Lower lobe of right lung (tissue), 2 donors: Measurements from ENCODE around the gene STPG2. TPM values are rescaled to one million over a fixed set of nuclear protein-coding genes. Genes with fewer than 3 reads are reported as not detected.

Experiments used
- ATAC-seq, 2 donors: fragments of 200-7000 bp; cut with Tn5 transposase; one replicate each; pipeline ENCODE4 v1.9.1; 2020 to 2022; ENCODE audit warnings: mild to moderate bottlenecking in 2 of 2, moderate library complexity in 2 of 2
- DNase-seq: peaks from one replicate; pipeline ENCODE4 v3.0.0-alpha.2; 2020
- H3K27ac ChIP-seq: fragments of 200-600 bp; one replicate; pipeline ENCODE4 v1.8.0; 2022
- H3K27me3 ChIP-seq: fragments of 200-600 bp; one replicate; pipeline ENCODE4 v1.8.0; 2022; ENCODE audit warnings: low read depth
- H3K36me3 ChIP-seq: fragments of 200-600 bp; one replicate; pipeline ENCODE4 v1.8.0; 2022; ENCODE audit warnings: mild to moderate bottlenecking
- H3K4me1 ChIP-seq: fragments of 200-600 bp; one replicate; pipeline ENCODE4 v1.8.0; 2022
- H3K4me3 ChIP-seq: fragments of 200-600 bp; one replicate; pipeline ENCODE4 v1.8.0; 2022; ENCODE audit warnings: mild to moderate bottlenecking
- H3K9me3 ChIP-seq: fragments of 200-600 bp; one replicate; pipeline ENCODE4 v1.8.0; 2022
- intact Hi-C: fragments of 100-400 bp; cut with DNase I; formaldehyde crosslinking; loops from one replicate; pipeline ENCODE4 v1.11.0; 2022
- total RNA-seq: library from RNA; stranded (reverse); fragmentation: NEBNext Ultra II Directional; extraction: Animal tissue kit (Norgen Biotek cat#: 25700); gene quantifications from one replicate; pipeline ENCODE4 v1.2.1, GENCODE V29; 2021
- TF ChIP-seq, protein P1 (sequence below): fragments of 200-600 bp; IDR thresholded peaks from one replicate; pipeline ENCODE4 v1.8.0; 2022; ENCODE audit warnings: antibody characterized with exemption, mild to moderate bottlenecking
- donor health status: DM: no; HTN: yes; CAD: no; lungs with severe emphysema.

STPG2 gene
- total RNA-seq, 1 donor from 2014 or later = 1.1 TPM

- no peaks in the 10 kb centered on the region for H3K36me3 ChIP-seq
- no peak for ATAC-seq
These were observed 306.6 kb downstream of the STPG2 start for GRCh38 chr4:97836662-97837061.

DNA sequence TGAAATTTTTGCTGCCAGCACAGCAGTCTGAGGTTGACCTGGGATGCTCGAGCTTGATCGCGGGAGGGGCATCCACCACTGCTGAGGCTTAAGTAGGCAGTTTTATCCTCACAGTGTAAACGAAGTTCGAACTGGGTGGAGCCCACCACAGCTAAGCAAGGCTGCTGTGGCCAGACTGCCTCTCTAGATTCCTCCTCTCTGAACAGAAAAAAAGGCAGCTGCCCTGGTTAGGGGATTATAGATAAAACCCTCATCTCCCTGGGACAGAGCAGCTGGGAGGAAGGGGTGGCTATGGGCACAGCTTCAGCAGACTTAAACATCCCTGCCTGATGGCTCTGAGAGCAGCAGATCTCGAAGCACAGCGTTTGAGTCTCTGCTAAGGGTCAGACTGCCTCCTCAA lies 314.6 kb downstream of the STPG2 start:
- intact Hi-C loops = no loop called here
- DNase-seq (no peak), ATAC-seq (no peak)
- TF ChIP-seq, protein P1, sequence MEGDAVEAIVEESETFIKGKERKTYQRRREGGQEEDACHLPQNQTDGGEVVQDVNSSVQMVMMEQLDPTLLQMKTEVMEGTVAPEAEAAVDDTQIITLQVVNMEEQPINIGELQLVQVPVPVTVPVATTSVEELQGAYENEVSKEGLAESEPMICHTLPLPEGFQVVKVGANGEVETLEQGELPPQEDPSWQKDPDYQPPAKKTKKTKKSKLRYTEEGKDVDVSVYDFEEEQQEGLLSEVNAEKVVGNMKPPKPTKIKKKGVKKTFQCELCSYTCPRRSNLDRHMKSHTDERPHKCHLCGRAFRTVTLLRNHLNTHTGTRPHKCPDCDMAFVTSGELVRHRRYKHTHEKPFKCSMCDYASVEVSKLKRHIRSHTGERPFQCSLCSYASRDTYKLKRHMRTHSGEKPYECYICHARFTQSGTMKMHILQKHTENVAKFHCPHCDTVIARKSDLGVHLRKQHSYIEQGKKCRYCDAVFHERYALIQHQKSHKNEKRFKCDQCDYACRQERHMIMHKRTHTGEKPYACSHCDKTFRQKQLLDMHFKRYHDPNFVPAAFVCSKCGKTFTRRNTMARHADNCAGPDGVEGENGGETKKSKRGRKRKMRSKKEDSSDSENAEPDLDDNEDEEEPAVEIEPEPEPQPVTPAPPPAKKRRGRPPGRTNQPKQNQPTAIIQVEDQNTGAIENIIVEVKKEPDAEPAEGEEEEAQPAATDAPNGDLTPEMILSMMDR = no peak
- Histone ChIP-seq H3K4me3 (no peak overlapping the region), H3K36me3 (no peaks in the 10 kb centered on the region), H3K27me3 (no peaks in the 10 kb centered on the region), H3K27ac (no peak overlapping the region), H3K9me3 (no peaks in the 10 kb centered on the region), H3K4me1 (no peaks in the 10 kb centered on the region)

More at GRCh38 chr4:97836662-97837061, 306.6 kb downstream of the STPG2 start:
- H3K27ac ChIP-seq = no peak overlapping the region
- H3K4me1 ChIP-seq = no peaks in the 10 kb centered on the region
- no peaks in the 10 kb centered on the region for H3K27me3 ChIP-seq
- H3K4me3 ChIP-seq = no peak overlapping the region
- TF ChIP-seq, protein P1 = no peak
- H3K9me3 ChIP-seq = no peaks in the 10 kb centered on the region
- intact Hi-C loops = no loop called here
- DNase-seq = no peak

DNA sequence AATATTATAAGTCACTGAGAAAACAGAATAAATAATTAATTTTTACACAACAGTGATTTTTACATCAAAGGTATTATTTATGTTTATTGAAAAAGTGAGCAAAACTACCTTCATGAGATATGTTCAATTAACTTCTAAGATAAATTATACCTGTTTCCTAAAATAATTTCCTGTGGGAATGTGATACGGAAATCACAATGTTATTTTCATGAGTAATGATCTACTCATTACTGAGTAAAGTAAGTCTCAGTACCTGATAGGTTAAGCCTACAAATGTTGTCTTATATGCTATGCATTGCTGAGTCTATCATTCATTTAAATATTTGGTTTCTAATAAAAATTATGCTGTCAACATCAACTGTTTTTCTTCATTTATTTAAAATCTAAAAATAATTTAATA lies 324.0 kb downstream of the STPG2 start:
- TF ChIP-seq, protein P1 = no peak
- no peak for DNase-seq
- H3K4me1 ChIP-seq = no peaks in the 10 kb centered on the region
- H3K27ac ChIP-seq = no peak overlapping the region
- ATAC-seq = no peak
- H3K9me3 ChIP-seq = no peaks in the 10 kb centered on the region
- H3K27me3 ChIP-seq = no peaks in the 10 kb centered on the region
- H3K36me3 ChIP-seq = no peaks in the 10 kb centered on the region
- no peak overlapping the region for H3K4me3 ChIP-seq
- intact Hi-C loops = no loop called here

- DNase-seq (no peak), ATAC-seq (no peak)
- Histone ChIP-seq H3K27ac (no peak overlapping the region), H3K9me3 (no peaks in the 10 kb centered on the region), H3K4me1 (no peaks in the 10 kb centered on the region), H3K27me3 (no peaks in the 10 kb centered on the region), H3K4me3 (no peak overlapping the region), H3K36me3 (no peaks in the 10 kb centered on the region)
- intact Hi-C loops = no loop called here
- TF ChIP-seq, protein P1 = no peak
These were observed 330.5 kb downstream of the STPG2 start for GRCh38 chr4:97812768-97813167.

DNA sequence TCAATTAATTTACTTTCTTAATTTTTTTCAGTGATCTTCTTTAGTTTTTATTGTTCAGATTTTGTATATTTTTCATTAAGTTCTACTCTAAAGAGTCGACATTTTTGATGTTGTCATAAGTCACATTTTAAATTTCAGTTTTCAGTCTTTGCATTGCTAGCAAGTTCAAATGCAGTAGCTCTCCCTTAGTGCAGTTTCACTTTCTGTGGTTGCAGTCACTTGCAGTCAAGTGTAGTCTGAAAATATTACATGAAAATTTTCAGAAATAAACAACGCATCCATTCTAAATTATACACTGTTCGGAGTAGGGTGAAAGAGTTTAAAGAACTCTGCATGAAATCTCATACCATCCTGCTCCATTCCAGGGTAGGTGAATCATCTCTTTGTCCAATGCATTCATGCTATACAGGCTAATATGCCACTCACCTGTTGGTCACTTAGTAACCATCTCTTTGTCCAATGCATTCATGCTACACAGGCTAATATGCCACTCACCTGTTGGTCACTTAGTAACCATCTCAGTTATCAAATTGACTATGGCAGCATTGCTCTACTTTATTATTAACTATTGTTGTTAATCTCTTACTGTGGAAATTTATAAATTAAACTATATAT lies 356.9 kb downstream of the STPG2 start:
- Histone ChIP-seq H3K4me3 (no peak overlapping the region), H3K27me3 (no peaks in the 10 kb centered on the region), H3K4me1 (no peaks in the 10 kb centered on the region), H3K36me3 (no peaks in the 10 kb centered on the region), H3K27ac (no peak overlapping the region), H3K9me3 (no peaks in the 10 kb centered on the region)
- DNase-seq (no peak), ATAC-seq (no peak)
- TF ChIP-seq, protein P1 = no peak
- intact Hi-C loops = no loop called here
